NT2/D1 (cell line): ENCODE measurements around the gene DCLK2.

Experiments
- SUZ12 ChIP-seq: IDR thresholded peaks from 2 replicates; pipeline ENCODE4 v1.6.1; 2011; ENCODE audit not compliant: insufficient read length, insufficient read depth; ENCODE audit errors: extremely low read depth
- YY1 ChIP-seq: IDR thresholded peaks from 2 replicates; pipeline ENCODE4 v1.6.1; 2011; ENCODE audit not compliant: insufficient read length, insufficient read depth
- ZNF274 ChIP-seq: IDR thresholded peaks from 2 replicates; pipeline ENCODE4 v1.6.1; 2011; ENCODE audit warnings: mild to moderate bottlenecking, low read depth, low read length

DNA sequence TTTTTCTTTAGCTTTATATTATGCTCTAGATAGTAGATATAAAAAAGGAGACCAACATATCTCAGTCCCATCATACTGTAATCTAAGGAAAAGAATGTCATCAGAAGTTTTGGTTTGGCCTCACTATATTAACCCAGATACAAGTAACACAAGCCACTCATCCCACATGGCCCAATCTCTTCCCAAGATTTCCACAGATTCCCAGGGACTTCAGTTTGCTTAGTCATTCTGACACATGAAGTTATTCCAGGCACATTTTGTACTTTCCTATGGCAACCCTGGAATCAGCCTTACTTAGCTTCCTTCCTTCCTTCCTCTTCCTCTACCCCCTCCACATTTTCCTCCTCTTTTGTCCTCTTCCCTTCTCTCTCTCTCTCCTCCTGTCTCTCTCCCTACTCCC is 21.7 kb upstream of the DCLK2 start:
- TF ChIP-seq SUZ12: no peak
- TF ChIP-seq YY1: no peak
- no peak for TF ChIP-seq ZNF274
